HCT116 (cell line): Measurements from ENCODE around the gene SLC25A12. TPM values are rescaled to one million over a fixed set of nuclear protein-coding genes. Genes with fewer than 3 reads are reported as not detected.
"Not testable (repeated sequence)": the region's sequence is repeated elsewhere in the genome, so short reads cannot be mapped to it uniquely, and the experiment has no call there.

Source experiments
- ATAC-seq: fragments of 200-7000 bp; cut with Tn5 transposase; 2 replicates; pipeline ENCODE4 v1.9.1; 2020; ENCODE audit warnings: mild to moderate bottlenecking, moderate library complexity
- BruUV-seq: library from RNA; stranded (reverse); fragments of 400-500 nt; replicated peaks from 2 replicates; lab custom pipeline; 2021; lab: Mats Ljungman, UMichigan
- CTCF ChIA-PET: fragments of 300-600 bp; sonication (Branson Sonifier 250); formaldehyde crosslinking; loops from one replicate; lab custom pipeline; 2021; ENCODE audit warnings: antibody characterized with exemption; lab: Charles Lee
- POLR2A ChIA-PET: fragments of 300-600, 350-600 bp; sonication (Branson Sonifier 250); formaldehyde crosslinking; loops from one replicate; lab custom pipeline; 2021; ENCODE audit warnings: antibody characterized with exemption; lab: Charles Lee
- RAD21 ChIA-PET, 2 experiments: fragments of 300-600 bp; sonication (Branson Sonifier 250); formaldehyde crosslinking; loops; one replicate each; lab custom pipeline; 2023; ENCODE audit warnings: low total read pairs in 2 of 2; ENCODE audit not compliant: uncharacterized antibody in 2 of 2, unreplicated experiment in 2 of 2, low non-redundant PET in 1 of 2; lab: Charles Lee
- DNase-seq: peaks from one replicate; pipeline ENCODE4 v3.0.0-alpha.2; 2010; ENCODE audit warnings: low read depth, low spot score
- H2AFZ ChIP-seq: fragments of 200-600 bp; shearing (Covaris generic), sonication (generic); 2 replicates; pipeline ENCODE4 v1.6.1; 2017; ENCODE audit warnings: low read depth, mixed run types, mixed read lengths, antibody characterized with exemption, low read length; ENCODE audit not compliant: poor library complexity, severe bottlenecking
- H3K27ac ChIP-seq: 2 replicates; pipeline ENCODE4 v1.5.1; 2012; ENCODE audit warnings: low read depth, low read length
- H3K27me3 ChIP-seq: fragments of 200-600 bp; sonication (generic); 2 replicates; pipeline ENCODE4 v1.6.1; 2016; ENCODE audit warnings: mixed run types, low read length, mixed read lengths; ENCODE audit not compliant: insufficient read depth
- H3K36me3 ChIP-seq, 2 experiments: fragments of 200-500 bp in 1 of 2; fragments of 200-600 bp in 1 of 2; sonication (Bioruptor generic) in 1 of 2; sonication (generic) in 1 of 2; 2 replicates each; pipeline versions ENCODE4 v1.5.1 to v1.6.1; 2014 to 2016; ENCODE audit warnings: low read length in 2 of 2, inconsistent platforms in 1 of 2, mixed read lengths in 1 of 2, mixed run types in 1 of 2; ENCODE audit not compliant: insufficient read depth in 2 of 2, control insufficient read depth in 1 of 2
- H3K4me1 ChIP-seq, 2 experiments: fragments of 200-600 bp in 1 of 2; sonication (generic) in 1 of 2; 2 replicates each; pipeline versions ENCODE4 v1.5.1 to v1.6.1; 2012 to 2017; ENCODE audit warnings: low read length in 2 of 2, inconsistent platforms in 1 of 2, mild to moderate bottlenecking in 1 of 2, mixed read lengths in 1 of 2, mixed run types in 1 of 2, moderate library complexity in 1 of 2; ENCODE audit not compliant: insufficient read depth in 2 of 2, control insufficient read depth in 1 of 2
- H3K4me2 ChIP-seq: fragments of 200-600 bp; sonication (generic); 2 replicates; pipeline ENCODE4 v1.6.1; 2017; ENCODE audit warnings: mixed run types, low read length, mixed read lengths
- H3K4me3 ChIP-seq, 2 experiments: fragments of 200-600 bp in 1 of 2; sonication (generic) in 1 of 2; replicated peaks in 1 of 2; 2 replicates each; pipeline ENCODE4 v1.5.1; 2011 to 2016; ENCODE audit warnings: low read length in 2 of 2, control low read depth in 1 of 2, low read depth in 1 of 2, mild to moderate bottlenecking in 1 of 2, mixed read lengths in 1 of 2, mixed run types in 1 of 2
- H3K79me2 ChIP-seq: fragments of 200-600 bp; sonication (generic); 2 replicates; pipeline ENCODE4 v1.6.1; 2017; ENCODE audit warnings: mild to moderate bottlenecking, mixed run types, low read length, moderate library complexity, mixed read lengths; ENCODE audit not compliant: insufficient read depth
- H3K9ac ChIP-seq: fragments of 200-600 bp; sonication (generic); 2 replicates; pipeline ENCODE4 v1.6.1; 2016; ENCODE audit warnings: low read length, mixed read lengths
- H3K9me2 ChIP-seq: fragments of 200-600 bp; sonication (generic), shearing (Covaris generic); 2 replicates; pipeline ENCODE4 v1.6.1; 2017; ENCODE audit warnings: mixed run types, mild to moderate bottlenecking, moderate library complexity; ENCODE audit not compliant: insufficient read depth
- H3K9me3 ChIP-seq, 2 experiments: fragments of 200-500 bp in 1 of 2; fragments of 200-600 bp in 1 of 2; sonication (Bioruptor generic) in 1 of 2; sonication (generic) in 1 of 2; 2 replicates each; pipeline ENCODE4 v1.6.1; 2014 to 2017; ENCODE audit warnings: low read length in 2 of 2, mixed read lengths in 2 of 2, inconsistent platforms in 1 of 2, low read depth in 1 of 2, mild to moderate bottlenecking in 1 of 2, mixed run types in 1 of 2, moderate library complexity in 1 of 2; ENCODE audit not compliant: control insufficient read depth in 1 of 2, insufficient read depth in 1 of 2
- H4K20me1 ChIP-seq: fragments of 200-600 bp; sonication (generic), shearing (Covaris generic); 2 replicates; pipeline ENCODE4 v1.6.1; 2017; ENCODE audit warnings: mixed run types, mild to moderate bottlenecking, moderate library complexity; ENCODE audit not compliant: insufficient read depth
- CTCF ChIP-seq, 3 experiments: fragments of 200-600 bp in 1 of 3; sonication (generic) in 1 of 3; IDR thresholded peaks in 2 of 3; conservative IDR thresholded peaks in 1 of 3; 2 replicates each; pipeline ENCODE4 v1.5.1; 2012 to 2017; ENCODE audit warnings: low read depth in 2 of 3, low read length in 2 of 3, antibody characterized with exemption in 1 of 3, borderline replicate concordance in 1 of 3, control low read depth in 1 of 3, mild to moderate bottlenecking in 1 of 3, mixed read lengths in 1 of 3, mixed run types in 1 of 3, moderate library complexity in 1 of 3; ENCODE audit not compliant: insufficient read depth in 1 of 3
- EZH2phosphoT487 ChIP-seq: fragments of 200-600 bp; IDR thresholded peaks from 2 replicates; pipeline ENCODE4 v1.6.1; 2018; ENCODE audit warnings: antibody characterized with exemption, borderline replicate concordance
- JUND ChIP-seq: IDR thresholded peaks from 2 replicates; pipeline ENCODE4 v1.6.1; 2012
- REST ChIP-seq: IDR thresholded peaks from 2 replicates; pipeline ENCODE4 v1.6.1; 2012; ENCODE audit warnings: low read depth
- SIN3A ChIP-seq: IDR thresholded peaks from 2 replicates; pipeline ENCODE4 v1.6.1; 2012; ENCODE audit warnings: low read depth
- SP1 ChIP-seq: IDR thresholded peaks from 2 replicates; pipeline ENCODE4 v1.6.1; 2012; ENCODE audit warnings: low read depth
- ZFX ChIP-seq: fragments of 450-650 bp; IDR thresholded peaks from 2 replicates; pipeline ENCODE4 v1.6.1; 2017
- intact Hi-C: fragments of 100-400 bp; cut with micrococcal nuclease; formaldehyde crosslinking; loops from 2 replicates; pipeline ENCODE4 v1.10.0; 2022
- total RNA-seq: library from RNA; stranded (reverse); gene quantifications from one replicate; pipeline ENCODE4 v1.2.1, GENCODE V29; 2021; ENCODE audit not compliant: unreplicated experiment

The SLC25A12 gene
- total RNA-seq, 1 experiment from 2014 or later, result 16.0 TPM

- no peaks in the 10 kb centered on the region for H3K9me3 ChIP-seq
- no peak overlapping the region for H3K27ac ChIP-seq
- H3K79me2 ChIP-seq, result no peaks in the 10 kb centered on the region
- H3K9ac ChIP-seq, result no peak overlapping the region
- ChIA-PET POLR2A (no interaction called here), RAD21 (no interaction called here), CTCF (interaction anchor here (0.9 to 1.9 kb wide), 2 partner anchors 294 to 303 kb away, joined by 4 to 6 read pairs; no protein-coding TSS in a partner anchor)
- no peaks in the 10 kb centered on the region for H3K9me2 ChIP-seq
- intact Hi-C loops, result loop anchor here (1.0 to 5.0 kb wide), 2 partner anchors 294 to 657 kb away; no protein-coding TSS in a partner anchor
- no peak for ATAC-seq
- no TSS peak for BruUV-seq
- H3K27me3 ChIP-seq, result no peaks in the 10 kb centered on the region
- TF ChIP-seq CTCF (IDR thresholded peaks at IDR 0.05 in 2 of 3, conservative IDR thresholded peaks at IDR 0.05 in 1 of 3; ENCODE audit: borderline replicate concordance in 1 of 3, insufficient read depth in 1 of 3, low read depth in 2 of 3, low read length in 2 of 3) (no peak), EZH2phosphoT487 (no peak), REST (no peak), ZFX (no peak), SP1 (no peak), JUND (no peak), SIN3A (no peak)
- no peak overlapping the region for H3K4me2 ChIP-seq
- H3K36me3 ChIP-seq, result 0 out of 4 replicates have a peak, but pooled peaks cover 0 to 7% of the 10 kb centered on the region in 2 experiments
- no peak for DNase-seq
- no peak overlapping the region for H2AFZ ChIP-seq
- peaks cover 4% of the 10 kb centered on the region; the same call in 1 of the 2 replicates for H4K20me1 ChIP-seq
- H3K4me3 ChIP-seq, result no peak overlapping the region
- peaks cover 15 to 19% of the 10 kb centered on the region in 2 experiments for H3K4me1 ChIP-seq
These were observed 83.4 kb downstream of the SLC25A12 start for GRCh38 chr2:171810422-171811244.

GRCh38 chr2:171808885-171809284 lies 85.2 kb downstream of the SLC25A12 start:
- CTCF ChIA-PET, DNase-seq, H3K9me3 ChIP-seq, H3K4me3 ChIP-seq, H3K4me2 ChIP-seq, ATAC-seq, H4K20me1 ChIP-seq, H3K9me2 ChIP-seq, RAD21 ChIA-PET, H3K79me2 ChIP-seq, H3K27me3 ChIP-seq, H3K9ac ChIP-seq, H2AFZ ChIP-seq, H3K36me3 ChIP-seq, intact Hi-C loops, H3K27ac ChIP-seq, BruUV-seq, POLR2A ChIA-PET: not testable (repeated sequence)
- H3K4me1 ChIP-seq, result peaks cover 15 to 19% of the 10 kb centered on the region in 2 experiments
